Trophoblast cell (in vitro differentiated cells and primary cell): Measurements from ENCODE around the gene CTBP2.

Experiments used
- DNase-seq, 2 donors: peaks; one replicate each; pipeline ENCODE4 v3.0.0-alpha.2; 2016
- H2AFZ ChIP-seq: 2 replicates; pipeline ENCODE4 v1.6.1; 2013; ENCODE audit warnings: low read length, moderate library complexity, mild to moderate bottlenecking; ENCODE audit not compliant: insufficient read depth, poor library complexity
- H2AK5ac ChIP-seq: 2 replicates; pipeline ENCODE4 v1.6.1; 2013; ENCODE audit warnings: mild to moderate bottlenecking, low read length
- H2BK120ac ChIP-seq: 2 replicates; pipeline ENCODE4 v1.6.1; 2013; ENCODE audit warnings: low read length, mild to moderate bottlenecking, moderate library complexity; ENCODE audit not compliant: insufficient read depth, poor library complexity
- H2BK12ac ChIP-seq: 2 replicates; pipeline ENCODE4 v1.6.1; 2013; ENCODE audit warnings: mild to moderate bottlenecking, low read length, moderate library complexity
- H2BK5ac ChIP-seq: 2 replicates; pipeline ENCODE4 v1.6.1; 2013; ENCODE audit warnings: low read length, low read depth, moderate library complexity, mild to moderate bottlenecking; ENCODE audit not compliant: poor library complexity
- H3K14ac ChIP-seq: 2 replicates; pipeline ENCODE4 v1.6.1; 2013; ENCODE audit warnings: mild to moderate bottlenecking, low read length
- H3K18ac ChIP-seq: 2 replicates; pipeline ENCODE4 v1.6.1; 2013; ENCODE audit warnings: mild to moderate bottlenecking, low read length
- H3K23ac ChIP-seq: 2 replicates; pipeline ENCODE4 v1.6.1; 2013; ENCODE audit warnings: low read length
- H3K27ac ChIP-seq: 2 replicates; pipeline ENCODE4 v1.5.1; 2013; ENCODE audit warnings: low read depth, mild to moderate bottlenecking, inconsistent platforms, low read length, moderate library complexity
- H3K27me3 ChIP-seq: 2 replicates; pipeline ENCODE4 v1.6.1; 2013; ENCODE audit warnings: inconsistent platforms, mild to moderate bottlenecking, low read length, moderate library complexity; ENCODE audit not compliant: insufficient read depth
- H3K36me3 ChIP-seq, 2 experiments: 1 replicate in 1 of 2; 2 replicates in 1 of 2; pipeline ENCODE4 v1.6.1; 2013; ENCODE audit warnings: low read length in 2 of 2, mild to moderate bottlenecking in 2 of 2, moderate library complexity in 1 of 2; ENCODE audit not compliant: insufficient read depth in 2 of 2, control insufficient read depth in 1 of 2
- H3K4ac ChIP-seq: 2 replicates; pipeline ENCODE4 v1.6.1; 2013; ENCODE audit warnings: low read depth, mild to moderate bottlenecking, low read length, moderate library complexity
- H3K4me1 ChIP-seq, 2 experiments: 1 replicate in 1 of 2; 2 replicates in 1 of 2; pipeline ENCODE4 v1.6.1; 2013; ENCODE audit warnings: low read length in 2 of 2, mild to moderate bottlenecking in 2 of 2, moderate library complexity in 1 of 2; ENCODE audit not compliant: insufficient read depth in 2 of 2, control insufficient read depth in 1 of 2
- H3K4me2 ChIP-seq: 2 replicates; pipeline ENCODE4 v1.6.1; 2013; ENCODE audit warnings: inconsistent platforms, mild to moderate bottlenecking, low read length, moderate library complexity
- H3K4me3 ChIP-seq: 2 replicates; pipeline ENCODE4 v1.5.1; 2013; ENCODE audit warnings: mild to moderate bottlenecking, low read depth, low read length, inconsistent platforms
- H3K79me1 ChIP-seq: one replicate; pipeline ENCODE4 v1.6.1; 2013; ENCODE audit warnings: low read length
- H3K79me2 ChIP-seq: 2 replicates; pipeline ENCODE4 v1.6.1; 2013; ENCODE audit warnings: low read length, mild to moderate bottlenecking; ENCODE audit not compliant: control insufficient read depth, insufficient read depth, poor library complexity
- H3K9ac ChIP-seq: 2 replicates; pipeline ENCODE4 v1.6.1; 2013; ENCODE audit warnings: mild to moderate bottlenecking, low read length
- H3K9me3 ChIP-seq: 2 replicates; pipeline ENCODE4 v1.6.1; 2013; ENCODE audit warnings: low read depth, mild to moderate bottlenecking, control low read depth, inconsistent platforms, low read length; ENCODE audit not compliant: insufficient read depth
- H4K12ac ChIP-seq: 2 replicates; pipeline ENCODE4 v1.6.1; 2013; ENCODE audit warnings: low read depth, mild to moderate bottlenecking, low read length, moderate library complexity
- H4K8ac ChIP-seq: 2 replicates; pipeline ENCODE4 v1.6.1; 2013; ENCODE audit warnings: low read depth, mild to moderate bottlenecking, low read length, moderate library complexity
- H4K91ac ChIP-seq: one replicate; pipeline ENCODE4 v1.6.1; 2013; ENCODE audit warnings: low read depth, mild to moderate bottlenecking, low read length, moderate library complexity
- WGBS: extraction: QIAGEN DNeasy Blood & Tissue Kit; methylation state at CpG from one replicate; pipeline ENCODE4 v1.1.7; 2013; ENCODE audit warnings: missing lambda C conversion rate; ENCODE audit not compliant: insufficient read length, insufficient coverage; ENCODE audit errors: extremely low coverage; 5-methylcytosine and 5-hydroxymethylcytosine counted together

Gene CTBP2

DNA sequence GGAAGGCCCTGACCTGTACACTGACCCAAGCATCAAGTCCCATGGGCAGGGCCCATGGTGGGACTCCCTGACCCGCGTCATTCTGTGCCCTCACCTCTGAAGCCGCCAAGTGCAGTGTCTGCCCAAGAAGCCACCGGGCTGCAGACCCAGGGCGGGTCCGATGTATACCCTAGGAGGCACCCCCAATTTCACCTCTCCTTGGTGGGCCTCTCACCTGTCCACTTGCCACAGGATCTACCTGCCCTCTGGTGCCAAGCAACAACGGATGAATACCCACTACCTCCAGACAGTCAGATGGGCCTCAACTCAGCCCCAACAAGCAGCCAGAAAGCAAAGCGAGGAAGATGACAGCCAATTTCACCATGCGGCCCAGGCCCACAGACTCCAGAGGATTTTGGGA, 92.6 kb downstream of the CTBP2 start:
- WGBS: no CpG with 5 or more reads among the region's 9 CpGs
- H3K18ac ChIP-seq: peak overlapping the region; percentile 25
- H3K79me1 ChIP-seq: peaks cover 11% of the 10 kb centered on the region

DNA sequence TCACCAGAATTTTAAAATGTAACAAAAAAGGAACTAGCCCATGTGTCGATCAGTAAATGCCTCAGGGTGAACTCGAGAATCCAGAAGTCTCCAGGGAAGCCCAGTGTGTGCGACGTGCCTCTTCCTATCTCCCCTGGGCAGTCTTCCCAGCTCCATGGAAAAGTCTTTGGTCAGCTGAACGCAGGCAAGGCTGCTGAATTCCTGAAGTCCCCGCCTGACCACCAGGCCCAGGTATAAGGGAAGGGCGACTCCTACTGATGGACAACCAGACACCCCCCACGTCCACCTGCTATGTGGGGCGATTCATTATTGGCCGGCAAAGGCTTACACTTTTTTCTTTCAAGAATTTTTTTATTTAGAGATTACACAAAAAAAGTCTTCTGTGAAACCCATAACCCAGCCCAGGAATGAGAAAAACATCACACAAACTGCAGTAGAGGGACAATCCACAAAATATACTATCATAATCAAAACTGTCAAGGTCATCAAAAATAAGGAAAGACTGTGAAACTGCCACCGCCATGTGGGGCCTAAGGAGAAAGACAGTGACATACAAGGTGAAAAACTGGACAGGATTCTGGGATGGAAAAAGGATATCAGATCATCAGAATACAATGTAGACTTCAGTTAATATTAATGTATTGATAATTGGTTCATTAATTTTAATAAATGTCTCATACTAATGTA, 93.5 kb downstream of the CTBP2 start:
- no peak overlapping the region for H3K27ac ChIP-seq
- no peak overlapping the region for H3K9ac ChIP-seq
- no peak overlapping the region for H2BK5ac ChIP-seq
- H4K8ac ChIP-seq: no peak overlapping the region
- H3K36me3 ChIP-seq: peaks cover 4 to 6% of the 10 kb centered on the region in 2 experiments
- H3K4ac ChIP-seq: no peak overlapping the region
- H2BK12ac ChIP-seq: no peak overlapping the region
- no peak overlapping the region for H2AK5ac ChIP-seq
- no peak overlapping the region for H3K4me2 ChIP-seq
- peaks cover 25 to 35% of the 10 kb centered on the region in 2 experiments for H3K4me1 ChIP-seq
- H3K18ac ChIP-seq: no peak overlapping the region
- no peaks in the 10 kb centered on the region for H3K27me3 ChIP-seq
- WGBS: no CpG with 5 or more reads among the region's 11 CpGs
- no peak overlapping the region for H4K12ac ChIP-seq
- no peak overlapping the region for H2BK120ac ChIP-seq
- no peak overlapping the region for H2AFZ ChIP-seq
- no peak overlapping the region for H3K4me3 ChIP-seq
- H3K23ac ChIP-seq: no peak overlapping the region
- peaks cover 11% of the 10 kb centered on the region for H3K79me1 ChIP-seq
- H4K91ac ChIP-seq: no peak overlapping the region
- H3K79me2 ChIP-seq: peaks cover 3% of the 10 kb centered on the region
- DNase-seq: no peak
- no peaks in the 10 kb centered on the region for H3K9me3 ChIP-seq
- H3K14ac ChIP-seq: no peak overlapping the region

More for the DNA sequence above, 92.6 kb downstream of the CTBP2 start:
- peaks cover 3% of the 10 kb centered on the region for H3K79me2 ChIP-seq
- DNase-seq: no peak
- H4K12ac ChIP-seq: no peak overlapping the region
- no peaks in the 10 kb centered on the region for H3K27me3 ChIP-seq
- no peak overlapping the region for H2AK5ac ChIP-seq
- no peak overlapping the region for H2BK12ac ChIP-seq
- H4K91ac ChIP-seq: no peak overlapping the region
- peaks cover 25 to 33% of the 10 kb centered on the region in 2 experiments for H3K4me1 ChIP-seq
- no peak overlapping the region for H2BK120ac ChIP-seq
- peaks cover 6 to 8% of the 10 kb centered on the region in 2 experiments for H3K36me3 ChIP-seq
- H4K8ac ChIP-seq: no peak overlapping the region
- no peak overlapping the region for H3K9ac ChIP-seq
- H3K14ac ChIP-seq: no peak overlapping the region
- no peak overlapping the region for H3K4me2 ChIP-seq
- no peak overlapping the region for H2AFZ ChIP-seq
- no peaks in the 10 kb centered on the region for H3K9me3 ChIP-seq
- no peak overlapping the region for H3K4ac ChIP-seq
- H3K4me3 ChIP-seq: no peak overlapping the region
- H3K27ac ChIP-seq: no peak overlapping the region
- H3K23ac ChIP-seq: no peak overlapping the region
- H2BK5ac ChIP-seq: no peak overlapping the region

DNA sequence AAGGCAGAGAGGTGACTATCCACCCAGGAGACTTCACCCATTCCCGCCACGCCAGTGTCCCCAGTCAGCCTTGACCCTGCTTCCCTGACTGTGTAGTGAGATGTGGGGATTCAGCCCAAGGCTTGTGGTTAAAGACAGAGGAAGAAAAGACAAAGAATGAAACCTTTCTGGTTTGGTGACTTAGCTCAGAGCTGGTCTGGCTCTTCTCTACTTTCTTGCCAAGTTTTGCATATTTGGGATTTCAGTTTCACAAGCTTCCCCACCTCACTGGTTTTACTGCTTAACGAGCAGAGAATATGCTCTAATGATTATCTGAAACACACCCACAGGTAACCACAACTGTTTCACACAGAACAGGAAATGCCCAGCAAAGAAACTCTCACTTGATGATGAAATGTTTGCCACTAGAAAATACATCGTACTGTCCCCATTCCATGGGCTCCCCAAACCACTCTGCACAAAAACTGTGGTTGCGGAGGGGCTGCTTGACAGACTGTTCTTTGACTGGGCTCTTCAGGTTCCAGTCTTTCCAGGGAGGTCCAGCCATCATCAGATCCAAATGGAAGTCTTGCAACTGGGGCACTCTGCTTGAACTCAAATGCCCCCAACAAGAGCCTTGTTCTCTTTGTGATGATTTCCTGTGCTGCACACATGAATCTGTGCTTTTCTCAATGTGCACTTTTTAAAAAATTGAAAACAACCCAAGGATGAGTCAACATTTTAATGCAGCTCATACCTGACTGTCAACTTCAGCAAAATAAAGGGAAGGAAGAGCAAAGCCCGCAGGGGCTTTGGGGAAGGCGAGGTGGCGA, 95.5 kb downstream of the CTBP2 start:
- peak overlapping the region; percentile 30 for H3K14ac ChIP-seq
- H2BK120ac ChIP-seq: peak overlapping the region; percentile 67
- no CpG with 5 or more reads among the region's 8 CpGs for WGBS
- H3K27ac ChIP-seq: peak overlapping the region; percentile 94
- H3K27me3 ChIP-seq: no peaks in the 10 kb centered on the region
- H3K36me3 ChIP-seq: peaks cover 4 to 6% of the 10 kb centered on the region in 2 experiments
- peak overlapping the region; percentile 41 for H2BK12ac ChIP-seq
- H3K4me1 ChIP-seq: peaks cover 40 to 54% of the 10 kb centered on the region in 2 experiments
- no peak overlapping the region for H3K9ac ChIP-seq
- DNase-seq: peak; percentile 89 to 99
- H4K8ac ChIP-seq: no peak overlapping the region
- peaks cover 19% of the 10 kb centered on the region for H3K79me1 ChIP-seq
- no peak overlapping the region for H4K12ac ChIP-seq
- H2BK5ac ChIP-seq: peak overlapping the region; percentile 22
- peak overlapping the region; percentile 68 for H3K4me2 ChIP-seq
- peak overlapping the region; percentile 51 for H2AK5ac ChIP-seq
- peaks cover 11% of the 10 kb centered on the region for H3K79me2 ChIP-seq
- H4K91ac ChIP-seq: peak overlapping the region; percentile 63
- H3K4ac ChIP-seq: no peak overlapping the region
- no peaks in the 10 kb centered on the region for H3K9me3 ChIP-seq
- no peak overlapping the region for H3K23ac ChIP-seq
- H3K18ac ChIP-seq: peak overlapping the region; percentile 25
- H2AFZ ChIP-seq: no peak overlapping the region
- no peak overlapping the region for H3K4me3 ChIP-seq

DNA sequence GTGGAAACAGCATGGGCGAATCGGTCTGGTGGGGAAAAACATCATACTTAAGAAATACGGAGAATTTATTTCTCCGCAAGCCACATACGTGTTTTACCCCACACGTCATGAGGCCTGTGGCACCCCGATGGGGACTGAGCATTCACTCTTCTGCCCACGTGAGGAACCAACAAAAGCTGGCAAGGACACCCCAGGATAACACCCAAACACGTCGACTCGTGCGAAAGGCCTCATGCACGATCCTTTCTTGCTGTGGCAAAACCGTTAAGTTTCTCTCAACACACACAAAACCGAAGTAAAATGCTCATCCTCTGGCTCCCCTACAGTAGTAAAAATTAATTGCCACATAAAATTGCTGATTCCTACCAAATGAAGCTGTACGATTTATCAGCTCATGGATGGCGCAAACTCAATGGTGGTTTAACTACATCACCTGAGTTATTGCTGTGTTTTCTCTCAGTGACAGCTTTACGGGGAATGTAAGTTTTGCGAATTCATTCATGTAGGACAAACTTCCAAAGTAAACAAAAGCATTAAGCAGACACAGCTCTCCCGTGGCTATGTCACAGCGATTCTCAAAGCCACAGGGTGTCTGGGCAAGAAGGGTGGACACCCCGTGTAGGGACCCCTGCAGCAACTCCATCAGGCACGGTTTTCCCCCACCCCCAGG, 97.0 kb downstream of the CTBP2 start:
- H2BK120ac ChIP-seq: peak overlapping the region; percentile 40
- peak overlapping the region; percentile 69 for H2AK5ac ChIP-seq
- peaks cover 12% of the 10 kb centered on the region for H3K79me2 ChIP-seq
- H2BK5ac ChIP-seq: peak overlapping the region; percentile 49
- H3K9me3 ChIP-seq: no peaks in the 10 kb centered on the region
- H2BK12ac ChIP-seq: peak overlapping the region; percentile 59
- H4K8ac ChIP-seq: no peak overlapping the region
- no peak overlapping the region for H2AFZ ChIP-seq
- H4K12ac ChIP-seq: no peak overlapping the region
- H4K91ac ChIP-seq: peak overlapping the region; percentile 32
- no peak overlapping the region for H3K23ac ChIP-seq
- WGBS: no CpG with 5 or more reads among the region's 23 CpGs
- peak overlapping the region; percentile 38 for H3K4me2 ChIP-seq
- no peak for DNase-seq
- no peak overlapping the region for H3K4me3 ChIP-seq
- H3K79me1 ChIP-seq: peaks cover 26% of the 10 kb centered on the region
- H3K18ac ChIP-seq: no peak overlapping the region
- H3K27me3 ChIP-seq: no peaks in the 10 kb centered on the region
- H3K4me1 ChIP-seq: peaks cover 51 to 67% of the 10 kb centered on the region in 2 experiments
- H3K9ac ChIP-seq: no peak overlapping the region
- peak overlapping the region; percentile 77 for H3K4ac ChIP-seq
- H3K27ac ChIP-seq: peak overlapping the region; percentile 61
- H3K36me3 ChIP-seq: peaks cover 2 to 4% of the 10 kb centered on the region in 2 experiments
- peak overlapping the region; percentile 15 for H3K14ac ChIP-seq
